Stomach (tissue), 4 donors: ENCODE results near the gene DOCK4.

Experiments
- EP300 ChIP-seq: sonication (generic); formaldehyde crosslinking; IDR thresholded peaks from one replicate; pipeline ENCODE4 v1.6.1; 2017; ENCODE audit warnings: antibody characterized with exemption
- POLR2A ChIP-seq, 4 donors: fragments of 450-650 bp; IDR thresholded peaks; one replicate each; pipeline ENCODE4 v1.6.1; 2016; ENCODE audit warnings: antibody characterized with exemption in 4 of 4, control low read depth in 2 of 4, mild to moderate bottlenecking in 1 of 4, moderate library complexity in 1 of 4
- POLR2AphosphoS5 ChIP-seq, 3 donors: sonication (generic); formaldehyde crosslinking; IDR thresholded peaks; one replicate each; pipeline ENCODE4 v1.6.1; 2016; ENCODE audit warnings: antibody characterized with exemption in 3 of 3
- TF ChIP-seq, protein P1 (sequence below), 7 experiments: fragments of 450-650 bp in 4 of 7; fragments of 200-600 bp in 3 of 7; sonication (generic) in 3 of 7; IDR thresholded peaks; one replicate each; pipeline ENCODE4 v1.5.1; 2016 to 2019; ENCODE audit warnings: antibody characterized with exemption in 7 of 7, control low read depth in 2 of 7, mild to moderate bottlenecking in 1 of 7

DNA sequence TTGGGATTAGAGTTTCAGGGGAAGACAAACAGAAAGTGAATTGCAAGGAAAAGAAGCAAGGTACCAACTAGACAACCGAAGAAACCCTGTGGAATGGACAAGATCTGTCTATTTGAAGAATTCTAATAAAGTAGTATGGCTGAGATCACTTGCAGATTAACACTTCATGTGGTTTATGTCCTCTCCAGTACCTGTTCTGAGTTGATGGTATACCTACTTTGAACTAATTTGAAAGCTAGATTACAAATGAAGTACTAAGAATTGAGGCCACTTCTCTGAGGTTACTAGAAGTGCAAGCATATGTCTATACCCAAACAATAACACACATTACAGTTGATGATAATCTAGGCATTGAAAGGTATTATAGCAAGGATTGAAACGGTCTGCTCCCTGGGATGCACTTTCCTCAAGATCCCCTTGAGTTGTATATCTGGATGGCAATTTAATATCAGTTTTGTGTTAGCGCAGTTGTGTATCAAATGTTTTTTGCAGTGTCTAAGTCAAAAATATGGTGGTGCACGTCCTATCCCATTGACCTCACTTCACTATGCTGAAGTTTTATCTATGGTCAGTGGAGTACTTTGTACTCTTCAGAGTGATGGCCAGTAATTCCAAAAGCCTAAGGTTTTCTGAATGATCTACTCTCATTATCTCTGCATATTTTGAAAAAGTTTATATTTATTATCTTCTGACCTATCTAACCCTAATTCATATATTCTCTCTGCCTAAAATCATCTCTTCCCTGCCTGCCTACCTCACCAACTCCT lies 26.2 kb upstream of the DOCK4 start:
- TF ChIP-seq POLR2A (IDR thresholded peaks at IDR 0.05), result no peak
- TF ChIP-seq, protein P1, sequence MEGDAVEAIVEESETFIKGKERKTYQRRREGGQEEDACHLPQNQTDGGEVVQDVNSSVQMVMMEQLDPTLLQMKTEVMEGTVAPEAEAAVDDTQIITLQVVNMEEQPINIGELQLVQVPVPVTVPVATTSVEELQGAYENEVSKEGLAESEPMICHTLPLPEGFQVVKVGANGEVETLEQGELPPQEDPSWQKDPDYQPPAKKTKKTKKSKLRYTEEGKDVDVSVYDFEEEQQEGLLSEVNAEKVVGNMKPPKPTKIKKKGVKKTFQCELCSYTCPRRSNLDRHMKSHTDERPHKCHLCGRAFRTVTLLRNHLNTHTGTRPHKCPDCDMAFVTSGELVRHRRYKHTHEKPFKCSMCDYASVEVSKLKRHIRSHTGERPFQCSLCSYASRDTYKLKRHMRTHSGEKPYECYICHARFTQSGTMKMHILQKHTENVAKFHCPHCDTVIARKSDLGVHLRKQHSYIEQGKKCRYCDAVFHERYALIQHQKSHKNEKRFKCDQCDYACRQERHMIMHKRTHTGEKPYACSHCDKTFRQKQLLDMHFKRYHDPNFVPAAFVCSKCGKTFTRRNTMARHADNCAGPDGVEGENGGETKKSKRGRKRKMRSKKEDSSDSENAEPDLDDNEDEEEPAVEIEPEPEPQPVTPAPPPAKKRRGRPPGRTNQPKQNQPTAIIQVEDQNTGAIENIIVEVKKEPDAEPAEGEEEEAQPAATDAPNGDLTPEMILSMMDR (IDR thresholded peaks at IDR 0.05), result no peak
- TF ChIP-seq POLR2AphosphoS5 (IDR thresholded peaks at IDR 0.05), result no peak
- TF ChIP-seq EP300, result no peak
